Activated CD8-positive, alpha-beta memory T cell treated with anti-CD3 and anti-CD28 coated beads, Interleukin-2, amount 10 ng/mL, durations not matched to agents 7 days and 5 days (primary cell): ENCODE measurements around the gene NPY4R2. TPM values are rescaled to one million over a fixed set of nuclear protein-coding genes. Genes with fewer than 3 reads are reported as not detected.
"Not testable (repeated sequence)": the region's sequence is repeated elsewhere in the genome, so short reads cannot be mapped to it uniquely, and the experiment has no call there.

ENCODE experiments used
- ATAC-seq: fragments of 150-1000 bp; cut with Tn5 transposase; one replicate; pipeline ENCODE4 v1.10.0; 2021; ENCODE audit warnings: moderate library complexity
- CTCF ChIA-PET: fragments of 350-600 bp; sonication (Branson Sonifier 250); formaldehyde crosslinking; loops from one replicate; lab custom pipeline; 2021; ENCODE audit warnings: antibody characterized with exemption; lab: Charles Lee
- DNase-seq: peaks from one replicate; pipeline ENCODE4 v3.0.0-alpha.2; 2020
- H3K27ac Mint-ChIP-seq: one replicate; pipeline ENCODE4 v1.8.0; 2021; ENCODE audit warnings: mild to moderate bottlenecking, mixed read lengths
- H3K27me3 Mint-ChIP-seq: one replicate; pipeline ENCODE4 v1.8.0; 2021; ENCODE audit warnings: mixed read lengths
- H3K36me3 Mint-ChIP-seq: one replicate; pipeline ENCODE4 v1.8.0; 2021; ENCODE audit warnings: mild to moderate bottlenecking, mixed read lengths
- H3K4me1 Mint-ChIP-seq: one replicate; pipeline ENCODE4 v1.8.0; 2021; ENCODE audit warnings: mixed read lengths
- H3K4me3 Mint-ChIP-seq: one replicate; pipeline ENCODE4 v1.8.0; 2021; ENCODE audit warnings: mild to moderate bottlenecking, moderate library complexity, mixed read lengths
- H3K9me3 Mint-ChIP-seq: one replicate; pipeline ENCODE4 v1.8.0; 2022; ENCODE audit warnings: low read depth, mixed read lengths
- total RNA-seq, 2 experiments: library from RNA; stranded (reverse); gene quantifications; one replicate each; pipeline ENCODE4 v1.2.3, GENCODE V29; 2021

The NPY4R2 gene
- total RNA-seq, 2 experiments from 2014 or later = not detected

- H3K36me3 Mint-ChIP-seq, DNase-seq, H3K9me3 Mint-ChIP-seq, ATAC-seq, H3K4me1 Mint-ChIP-seq, H3K27me3 Mint-ChIP-seq, H3K4me3 Mint-ChIP-seq, CTCF ChIA-PET, H3K27ac Mint-ChIP-seq: not testable (repeated sequence)
Observed at GRCh38 chr10:47914052-47914451, 4.4 kb upstream of the NPY4R2 start.

- peak; percentile 27 for ATAC-seq
- DNase-seq, H3K4me3 Mint-ChIP-seq, H3K36me3 Mint-ChIP-seq, H3K4me1 Mint-ChIP-seq, H3K27me3 Mint-ChIP-seq, CTCF ChIA-PET, H3K9me3 Mint-ChIP-seq, H3K27ac Mint-ChIP-seq: not testable (repeated sequence)
Observed at GRCh38 chr10:47915849-47916548, 2.5 kb upstream of the NPY4R2 start.

GRCh38 chr10:47920610-47921009, 2.1 kb downstream of the NPY4R2 start:
- ATAC-seq, H3K36me3 Mint-ChIP-seq, H3K27ac Mint-ChIP-seq, DNase-seq, H3K4me3 Mint-ChIP-seq, H3K27me3 Mint-ChIP-seq, H3K4me1 Mint-ChIP-seq, H3K9me3 Mint-ChIP-seq, CTCF ChIA-PET: not testable (repeated sequence)

- H3K27ac Mint-ChIP-seq, DNase-seq, H3K4me1 Mint-ChIP-seq, H3K9me3 Mint-ChIP-seq, H3K27me3 Mint-ChIP-seq, CTCF ChIA-PET, ATAC-seq, H3K4me3 Mint-ChIP-seq, H3K36me3 Mint-ChIP-seq: not testable (repeated sequence)
Observed at GRCh38 chr10:47922503-47922902, 4.0 kb downstream of the NPY4R2 start.

GRCh38 chr10:47924628-47925027, 6.2 kb downstream of the NPY4R2 start:
- H3K27me3 Mint-ChIP-seq, H3K4me1 Mint-ChIP-seq, CTCF ChIA-PET, ATAC-seq, H3K9me3 Mint-ChIP-seq, H3K4me3 Mint-ChIP-seq, H3K27ac Mint-ChIP-seq, DNase-seq, H3K36me3 Mint-ChIP-seq: not testable (repeated sequence)

GRCh38 chr10:47927147-47927916, 8.9 kb downstream of the NPY4R2 start:
- H3K4me1 Mint-ChIP-seq, H3K27ac Mint-ChIP-seq, H3K9me3 Mint-ChIP-seq, DNase-seq, CTCF ChIA-PET, H3K36me3 Mint-ChIP-seq, H3K27me3 Mint-ChIP-seq, ATAC-seq, H3K4me3 Mint-ChIP-seq: not testable (repeated sequence)

- H3K4me3 Mint-ChIP-seq, DNase-seq, H3K4me1 Mint-ChIP-seq, H3K27me3 Mint-ChIP-seq, H3K27ac Mint-ChIP-seq, H3K9me3 Mint-ChIP-seq, ATAC-seq, H3K36me3 Mint-ChIP-seq, CTCF ChIA-PET: not testable (repeated sequence)
Observed at GRCh38 chr10:47928225-47928624, 9.8 kb downstream of the NPY4R2 start.

GRCh38 chr10:47932824-47933223, 14.4 kb downstream of the NPY4R2 start:
- H3K9me3 Mint-ChIP-seq, H3K27me3 Mint-ChIP-seq, H3K4me1 Mint-ChIP-seq, CTCF ChIA-PET, DNase-seq, H3K27ac Mint-ChIP-seq, ATAC-seq, H3K36me3 Mint-ChIP-seq, H3K4me3 Mint-ChIP-seq: not testable (repeated sequence)

- DNase-seq, H3K27me3 Mint-ChIP-seq, H3K27ac Mint-ChIP-seq, H3K4me3 Mint-ChIP-seq, H3K36me3 Mint-ChIP-seq, H3K9me3 Mint-ChIP-seq, H3K4me1 Mint-ChIP-seq, CTCF ChIA-PET, ATAC-seq: not testable (repeated sequence)
Observed at GRCh38 chr10:47933462-47933861, 15.0 kb downstream of the NPY4R2 start.

- CTCF ChIA-PET, DNase-seq, H3K27ac Mint-ChIP-seq, H3K27me3 Mint-ChIP-seq, H3K9me3 Mint-ChIP-seq, ATAC-seq, H3K36me3 Mint-ChIP-seq, H3K4me3 Mint-ChIP-seq, H3K4me1 Mint-ChIP-seq: not testable (repeated sequence)
Observed at GRCh38 chr10:47936772-47937228, 18.3 kb downstream of the NPY4R2 start.

GRCh38 chr10:47937634-47938033, 19.2 kb downstream of the NPY4R2 start:
- H3K27me3 Mint-ChIP-seq, H3K4me1 Mint-ChIP-seq, H3K9me3 Mint-ChIP-seq, DNase-seq, ATAC-seq, H3K36me3 Mint-ChIP-seq, H3K4me3 Mint-ChIP-seq, CTCF ChIA-PET, H3K27ac Mint-ChIP-seq: not testable (repeated sequence)

- H3K36me3 Mint-ChIP-seq, H3K27me3 Mint-ChIP-seq, ATAC-seq, H3K27ac Mint-ChIP-seq, H3K9me3 Mint-ChIP-seq, H3K4me1 Mint-ChIP-seq, CTCF ChIA-PET, H3K4me3 Mint-ChIP-seq, DNase-seq: not testable (repeated sequence)
Observed at GRCh38 chr10:47940821-47941220, 22.4 kb downstream of the NPY4R2 start.

- H3K4me3 Mint-ChIP-seq, H3K4me1 Mint-ChIP-seq, H3K36me3 Mint-ChIP-seq, DNase-seq, H3K9me3 Mint-ChIP-seq, ATAC-seq, H3K27ac Mint-ChIP-seq, CTCF ChIA-PET, H3K27me3 Mint-ChIP-seq: not testable (repeated sequence)
Observed at GRCh38 chr10:47941379-47941778, 22.9 kb downstream of the NPY4R2 start.

GRCh38 chr10:47942351-47943019, 24.0 kb downstream of the NPY4R2 start:
- H3K4me3 Mint-ChIP-seq, H3K27ac Mint-ChIP-seq, H3K4me1 Mint-ChIP-seq, ATAC-seq, CTCF ChIA-PET, DNase-seq, H3K27me3 Mint-ChIP-seq, H3K36me3 Mint-ChIP-seq, H3K9me3 Mint-ChIP-seq: not testable (repeated sequence)
